Activated CD4-positive, CD25-positive, alpha-beta regulatory T cell treated with anti-CD3 and anti-CD28 coated beads, Interleukin-2, amount 50 U/mL, for 72 hours (primary cell): ENCODE results near the gene COL15A1.

Experiments
- DNase-seq: peaks from one replicate; pipeline ENCODE4 v3.0.0; 2021

Gene COL15A1

GRCh38 chr9:99040911-99041582, 97.3 kb downstream of the COL15A1 start:
- DNase-seq: no peak

- DNase-seq: no peak
Measured at GRCh38 chr9:99041618-99042017, 97.9 kb downstream of the COL15A1 start.

- no peak for DNase-seq
Measured at GRCh38 chr9:99042620-99043019, 98.9 kb downstream of the COL15A1 start.

- no peak for DNase-seq
Measured at GRCh38 chr9:99044827-99045226, 101.1 kb downstream of the COL15A1 start.

DNA sequence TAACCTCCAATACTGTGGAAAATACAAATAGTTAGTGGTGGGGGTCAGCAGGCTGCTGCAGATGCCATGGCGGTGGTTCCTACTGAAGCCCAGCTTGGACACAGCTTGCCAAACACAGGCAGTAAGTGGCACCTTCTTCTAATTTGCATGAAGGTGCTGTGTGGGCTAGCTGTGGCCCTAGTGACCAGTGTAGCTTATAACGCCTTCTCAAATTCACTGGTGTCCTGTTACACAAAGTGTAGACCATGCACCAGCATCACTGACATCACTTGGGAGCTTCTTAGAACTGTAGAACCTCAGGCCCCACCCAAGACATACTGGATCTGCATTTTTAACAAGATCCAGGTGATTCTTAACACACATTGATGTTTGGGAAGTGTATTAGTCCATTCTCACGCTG, 102.4 kb downstream of the COL15A1 start:
- no peak for DNase-seq

GRCh38 chr9:99046542-99047071, 102.9 kb downstream of the COL15A1 start:
- DNase-seq: no peak

DNA sequence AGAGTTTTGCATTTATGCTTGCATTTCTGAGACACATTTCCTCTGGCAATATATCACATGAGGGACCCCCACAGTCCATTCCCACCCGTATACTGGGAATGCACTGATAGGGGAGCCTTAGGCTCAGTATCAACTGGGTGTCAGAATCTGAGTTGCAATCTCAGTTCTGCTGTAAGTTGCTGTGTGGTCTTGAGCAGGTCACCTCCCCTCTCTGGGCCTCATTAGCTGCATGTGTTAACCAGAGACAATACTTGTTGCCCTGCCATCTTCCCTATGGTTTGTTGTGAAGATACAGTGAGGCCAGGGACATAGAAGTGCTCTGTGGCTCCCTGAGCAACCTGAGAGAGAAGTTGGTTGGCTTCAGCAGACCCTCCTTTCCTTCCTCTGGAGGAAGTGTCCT, 105.5 kb downstream of the COL15A1 start:
- DNase-seq: no peak

GRCh38 chr9:99049641-99050040, 105.9 kb downstream of the COL15A1 start:
- no peak for DNase-seq

DNA sequence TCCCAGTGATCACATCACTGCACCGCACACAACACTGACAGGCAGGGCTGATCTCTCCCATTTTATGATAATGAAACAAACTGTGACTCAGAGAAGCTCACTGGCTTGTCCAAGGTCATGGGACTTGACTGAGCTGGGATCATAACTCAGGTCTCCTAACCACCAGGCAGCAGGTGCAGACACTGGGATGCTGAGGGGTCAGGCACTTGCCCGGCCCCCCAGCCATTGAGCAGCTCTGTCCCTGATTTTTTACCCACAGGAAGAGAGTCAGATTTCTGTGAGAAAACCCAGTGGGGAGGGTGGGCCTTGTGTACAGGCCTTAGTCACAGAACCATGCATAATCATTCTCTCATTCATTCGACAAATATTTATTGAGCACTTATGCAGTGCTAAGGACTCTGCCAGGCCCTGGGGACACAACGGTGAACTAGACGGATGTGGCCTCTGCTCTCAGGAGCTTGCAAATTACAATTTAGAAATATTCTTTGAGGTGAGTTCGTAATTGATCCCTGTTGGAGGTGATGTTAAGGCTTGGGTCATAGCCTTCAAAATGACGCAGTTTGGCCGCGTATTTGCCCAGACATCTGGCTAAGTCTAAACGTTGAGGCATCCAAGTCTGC, 106.7 kb downstream of the COL15A1 start:
- no peak for DNase-seq

DNA sequence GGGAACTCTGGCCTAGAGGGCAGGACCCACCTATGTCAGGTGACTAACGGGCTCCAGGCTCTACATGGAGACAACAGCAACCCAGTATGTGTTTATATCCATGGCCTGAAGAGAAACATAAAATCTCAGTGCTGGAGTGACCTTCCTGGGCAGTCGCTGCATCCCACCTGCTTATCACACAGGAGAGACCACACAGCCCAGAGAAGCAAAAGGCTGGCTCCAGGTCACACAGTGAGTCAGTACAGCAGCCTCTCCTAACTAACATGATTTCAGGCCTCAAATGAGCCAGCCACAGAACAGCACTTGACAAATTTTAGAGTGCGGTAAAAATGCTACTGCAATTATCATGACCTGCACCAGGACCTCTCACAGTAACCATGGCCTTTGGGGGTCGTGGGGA, 107.2 kb downstream of the COL15A1 start:
- no peak for DNase-seq

DNA sequence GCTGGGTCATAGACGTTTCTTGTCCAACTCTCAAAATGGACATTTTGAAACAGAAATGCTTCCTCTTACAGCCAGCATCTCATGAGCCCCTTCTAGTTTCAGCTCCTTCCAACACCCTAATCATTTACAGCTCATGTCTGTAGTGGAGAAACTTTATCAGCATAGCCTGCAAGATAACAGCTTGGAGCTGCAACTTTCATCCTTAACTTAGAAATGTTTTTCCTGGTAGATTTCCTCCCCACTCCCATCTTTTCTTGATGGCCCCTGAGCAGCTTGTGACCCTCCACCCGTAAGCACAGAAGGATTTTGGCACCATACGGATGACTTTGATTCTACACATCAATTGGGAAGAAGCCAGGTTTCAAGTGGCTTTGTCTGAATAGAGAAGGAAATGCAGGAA, 107.7 kb downstream of the COL15A1 start:
- no peak for DNase-seq

GRCh38 chr9:99051851-99052250, 108.1 kb downstream of the COL15A1 start:
- DNase-seq: no peak

GRCh38 chr9:99052815-99053715, 109.4 kb downstream of the COL15A1 start:
- DNase-seq: no peak

DNA sequence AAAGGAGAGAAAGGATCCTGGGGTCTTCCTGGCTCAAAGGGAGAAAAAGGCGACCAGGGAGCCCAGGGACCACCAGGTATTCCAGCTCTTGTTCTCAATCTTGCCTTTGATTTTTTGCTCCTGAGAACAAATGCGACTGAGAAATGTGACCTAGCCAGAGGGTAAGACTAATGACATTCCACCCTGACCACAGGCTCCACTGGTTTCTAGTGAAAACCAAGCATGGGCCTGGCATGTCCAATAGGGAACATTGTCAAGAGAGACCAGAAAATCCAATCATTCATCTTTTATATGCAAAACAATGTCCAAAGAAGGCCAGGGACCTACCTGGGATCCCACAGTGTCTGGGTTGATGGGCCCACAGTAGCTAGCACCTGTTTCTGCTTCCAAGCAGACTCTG, 110.9 kb downstream of the COL15A1 start:
- no peak for DNase-seq

GRCh38 chr9:99055384-99055783, 111.7 kb downstream of the COL15A1 start:
- no peak for DNase-seq

- no peak for DNase-seq
Measured at GRCh38 chr9:99056186-99056585, 112.5 kb downstream of the COL15A1 start.

GRCh38 chr9:99056886-99057664, 113.4 kb downstream of the COL15A1 start:
- no peak for DNase-seq

GRCh38 chr9:99057665-99058625, 114.2 kb downstream of the COL15A1 start:
- DNase-seq: peak; percentile 58

- no peak for DNase-seq
Measured at GRCh38 chr9:99058964-99059921, 115.5 kb downstream of the COL15A1 start.

- DNase-seq: no peak
Measured at GRCh38 chr9:99060621-99061020, 116.9 kb downstream of the COL15A1 start.
